22Rv1 (cell line): ENCODE results near the gene COMMD6.
A peak's percentile ranks its signal among the peaks of the same experiment; 100 is the strongest.

Experiments
- H3K27ac ChIP-seq: fragments of 450-650 bp; 2 replicates; pipeline ENCODE4 v1.5.1; 2017
- ZFX ChIP-seq: fragments of 450-650 bp; IDR thresholded peaks from 2 replicates; pipeline ENCODE4 v1.6.1; 2017; ENCODE audit warnings: antibody characterized with exemption, borderline replicate concordance
- TF ChIP-seq, protein P1 (sequence below): fragments of 450-650 bp; IDR thresholded peaks from 2 replicates; pipeline ENCODE4 v1.5.1; 2017; ENCODE audit warnings: mild to moderate bottlenecking

COMMD6 gene

GRCh38 chr13:75566658-75567057, 29.0 kb upstream of the COMMD6 start:
- no peak overlapping the region for H3K27ac ChIP-seq
- TF ChIP-seq, protein P1, sequence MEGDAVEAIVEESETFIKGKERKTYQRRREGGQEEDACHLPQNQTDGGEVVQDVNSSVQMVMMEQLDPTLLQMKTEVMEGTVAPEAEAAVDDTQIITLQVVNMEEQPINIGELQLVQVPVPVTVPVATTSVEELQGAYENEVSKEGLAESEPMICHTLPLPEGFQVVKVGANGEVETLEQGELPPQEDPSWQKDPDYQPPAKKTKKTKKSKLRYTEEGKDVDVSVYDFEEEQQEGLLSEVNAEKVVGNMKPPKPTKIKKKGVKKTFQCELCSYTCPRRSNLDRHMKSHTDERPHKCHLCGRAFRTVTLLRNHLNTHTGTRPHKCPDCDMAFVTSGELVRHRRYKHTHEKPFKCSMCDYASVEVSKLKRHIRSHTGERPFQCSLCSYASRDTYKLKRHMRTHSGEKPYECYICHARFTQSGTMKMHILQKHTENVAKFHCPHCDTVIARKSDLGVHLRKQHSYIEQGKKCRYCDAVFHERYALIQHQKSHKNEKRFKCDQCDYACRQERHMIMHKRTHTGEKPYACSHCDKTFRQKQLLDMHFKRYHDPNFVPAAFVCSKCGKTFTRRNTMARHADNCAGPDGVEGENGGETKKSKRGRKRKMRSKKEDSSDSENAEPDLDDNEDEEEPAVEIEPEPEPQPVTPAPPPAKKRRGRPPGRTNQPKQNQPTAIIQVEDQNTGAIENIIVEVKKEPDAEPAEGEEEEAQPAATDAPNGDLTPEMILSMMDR, result peak; percentile 35; the same call in 1 of the 2 replicates
- no peak for TF ChIP-seq ZFX

DNA sequence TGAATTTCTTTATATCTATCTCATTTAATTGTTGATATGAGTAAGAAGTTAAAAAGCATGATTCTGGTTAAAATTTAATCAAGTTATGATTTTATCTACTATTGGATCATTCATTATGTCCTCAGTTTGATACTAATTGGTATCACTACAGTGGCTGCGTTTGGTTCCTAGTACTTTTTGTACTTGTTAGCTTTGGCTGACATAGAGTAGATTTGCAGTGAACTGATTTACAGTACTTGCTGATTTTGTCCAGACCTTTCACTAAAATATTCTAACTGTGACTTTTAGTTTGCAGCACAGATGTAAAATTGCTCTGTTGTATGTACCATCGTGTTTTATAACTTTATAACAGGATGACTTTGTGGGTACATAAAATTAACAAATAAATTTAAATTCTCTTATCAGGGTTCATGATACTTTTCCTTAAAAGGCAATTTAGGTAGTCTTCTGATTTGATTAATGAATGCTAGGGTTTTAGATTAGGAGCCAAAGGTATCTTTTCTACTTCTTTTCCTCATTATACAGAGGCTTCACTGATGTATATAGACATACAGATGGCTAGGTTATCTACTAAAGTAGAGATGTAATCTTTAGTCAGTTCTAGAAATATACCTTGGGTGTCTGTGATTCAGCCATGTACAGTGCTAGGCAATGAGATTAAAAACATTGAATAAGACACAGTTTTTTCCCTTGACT, 20.7 kb upstream of the COMMD6 start:
- no peak overlapping the region for H3K27ac ChIP-seq
- TF ChIP-seq, protein P1, result no peak
- no peak for TF ChIP-seq ZFX

DNA sequence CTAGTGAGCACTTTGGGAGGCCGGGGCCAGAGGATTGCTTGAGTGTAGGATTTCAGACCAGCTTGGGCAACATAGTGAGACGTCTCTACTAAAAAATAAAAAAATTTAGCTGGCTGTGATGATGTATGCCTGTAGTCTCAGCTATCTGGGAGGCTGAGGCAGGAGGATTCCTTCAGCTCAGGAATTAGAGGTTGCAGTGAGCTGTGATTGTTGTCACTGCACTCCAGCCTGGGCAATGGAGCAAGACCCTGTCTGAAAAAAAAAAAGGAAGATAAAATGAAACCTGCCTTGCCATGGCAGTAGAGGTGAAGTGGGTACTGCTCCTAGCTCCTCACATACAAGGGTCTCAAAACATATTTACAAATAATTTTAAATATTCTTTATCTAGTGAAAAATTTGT, 19.3 kb upstream of the COMMD6 start:
- TF ChIP-seq, protein P1, result no peak
- no peak for TF ChIP-seq ZFX
- H3K27ac ChIP-seq, result no peak overlapping the region

DNA sequence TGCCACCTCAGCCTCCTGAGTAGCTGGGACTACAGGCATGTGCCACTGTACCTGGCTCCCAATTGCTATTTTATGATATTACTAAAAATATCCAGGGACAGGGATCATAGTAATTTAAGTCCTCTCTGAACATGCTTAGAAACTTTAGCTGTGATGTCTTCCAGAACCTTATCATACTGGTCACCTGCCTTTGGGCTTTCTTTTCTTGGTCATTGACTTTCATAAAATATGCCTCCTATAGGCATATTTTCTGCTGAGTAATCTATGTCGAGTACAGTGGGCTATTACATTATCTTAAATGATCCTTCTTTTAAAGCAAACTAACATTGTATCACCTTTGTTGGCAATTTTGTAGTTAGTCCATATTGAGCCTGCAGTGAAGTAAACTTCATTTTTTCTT, 18.2 kb upstream of the COMMD6 start:
- TF ChIP-seq ZFX, result no peak
- TF ChIP-seq, protein P1, result no peak
- no peak overlapping the region for H3K27ac ChIP-seq

DNA sequence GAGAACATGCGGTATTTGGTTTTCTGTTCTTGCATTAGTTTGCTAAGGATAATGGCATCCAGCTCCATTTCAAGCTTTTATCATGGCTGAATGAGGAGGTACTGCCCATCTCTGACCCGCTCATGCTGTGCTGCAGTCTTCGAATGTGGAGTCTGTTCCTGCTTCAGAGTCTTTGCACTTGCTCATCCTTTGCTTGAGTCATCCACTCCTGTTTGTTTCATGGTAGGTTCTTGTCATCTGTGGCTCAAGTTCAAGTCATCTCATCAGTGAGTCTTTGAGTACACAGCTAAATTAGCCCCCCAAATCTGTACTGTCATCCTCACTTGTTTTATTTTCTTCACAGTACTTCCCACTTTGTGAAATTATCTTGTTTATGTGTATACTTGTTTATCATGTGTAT, 17.3 kb upstream of the COMMD6 start:
- H3K27ac ChIP-seq, result no peak overlapping the region
- TF ChIP-seq, protein P1, result no peak
- no peak for TF ChIP-seq ZFX

DNA sequence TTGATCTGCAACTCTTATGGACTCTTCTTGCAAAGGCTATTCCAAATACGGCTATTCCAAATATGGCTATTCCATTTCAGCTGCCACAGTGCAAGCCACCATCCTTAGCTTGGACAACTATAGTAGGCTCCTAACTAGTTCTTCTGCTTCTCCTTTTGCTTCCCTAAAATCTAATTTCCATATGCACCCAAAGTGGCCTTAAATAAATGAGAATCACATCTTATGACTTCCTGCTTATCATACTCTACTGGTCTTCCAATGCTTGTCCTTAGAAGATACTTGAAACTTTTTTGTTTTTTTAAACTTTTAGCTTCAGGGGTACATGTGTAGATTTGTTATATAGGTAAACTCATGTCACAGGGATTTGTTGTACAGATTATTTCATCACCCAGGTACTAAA, 16.8 kb upstream of the COMMD6 start:
- TF ChIP-seq, protein P1, result no peak
- no peak for TF ChIP-seq ZFX
- no peak overlapping the region for H3K27ac ChIP-seq

DNA sequence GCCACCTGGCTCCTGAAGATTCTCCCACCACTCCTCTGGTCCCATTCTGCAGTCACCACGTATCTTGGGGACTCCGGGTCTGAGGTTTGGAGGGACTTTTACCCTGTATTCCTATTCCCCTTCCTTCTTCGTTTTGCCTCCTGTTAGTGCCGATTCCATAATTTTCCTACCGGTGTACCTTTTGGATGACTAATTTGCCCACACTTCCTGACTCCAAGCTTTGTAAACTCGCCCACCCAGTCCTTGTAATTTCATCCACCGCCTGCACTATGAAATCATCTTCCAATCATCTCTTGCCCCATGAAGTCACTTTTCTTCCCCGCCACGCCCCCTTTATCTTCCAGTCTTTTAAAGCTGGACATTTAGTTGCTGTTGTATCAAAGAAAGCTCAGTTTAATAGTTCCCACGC, 12.5 kb upstream of the COMMD6 start:
- H3K27ac ChIP-seq, result peak overlapping the region; percentile 81

More for the DNA sequence above, 12.5 kb upstream of the COMMD6 start:
- no peak for TF ChIP-seq ZFX
- TF ChIP-seq, protein P1, result no peak
